ENCODE results near the gene PRDM7.
A peak's percentile ranks its signal among the peaks of the same experiment; 100 is the strongest.
"Not testable (repeated sequence)": the region's sequence is repeated elsewhere in the genome, so short reads cannot be mapped to it uniquely, and the experiment has no call there.

Gene PRDM7

GRCh38 chr16:90077240-90077756, at the start of gene PRDM7:
PRDM7 (minus strand) TSS chr16:90077331; CDS start chr16:90075910, 1,421 bp downstream.
- POLR2A ChIA-PET, result interaction anchor here (1.1 kb wide), 1 partner anchor 32 kb away, joined by 3 read pairs; no protein-coding TSS in a partner anchor
- peak; percentile 99 for DNase-seq (ENCODE audit: extremely low spot score)
- CTCF ChIA-PET, result interaction anchor here (1.7 kb wide), 1 partner anchor 12 kb away, joined by 3 read pairs; no protein-coding TSS in a partner anchor
- no peak for TF ChIP-seq FOXK2 (IDR thresholded peaks at IDR 0.05)
- peak; percentile 87 for TF ChIP-seq ARNT (IDR thresholded peaks at IDR 0.05)
- TF ChIP-seq L3MBTL2 (conservative IDR thresholded peaks at IDR 0.05), result peak; percentile 58
- peak; percentile 63 for TF ChIP-seq SP1 (IDR thresholded peaks at IDR 0.05)
- peak; percentile 99 for TF ChIP-seq PKNOX1 (IDR thresholded peaks at IDR 0.05)

GRCh38 chr16:90121846-90122245, 44.7 kb upstream of the PRDM7 start:
- DNase-seq (ENCODE audit: extremely low spot score); POLR2A ChIA-PET; CTCF ChIA-PET: not testable (repeated sequence)

- POLR2A ChIA-PET; DNase-seq (ENCODE audit: extremely low spot score); CTCF ChIA-PET: not testable (repeated sequence)
These were observed 30.5 kb upstream of the PRDM7 start for GRCh38 chr16:90107617-90108016.

GRCh38 chr16:90107060-90107459, 29.9 kb upstream of the PRDM7 start:
- DNase-seq (ENCODE audit: extremely low spot score); CTCF ChIA-PET; POLR2A ChIA-PET: not testable (repeated sequence)

- CTCF ChIA-PET; DNase-seq (ENCODE audit: extremely low spot score); POLR2A ChIA-PET: not testable (repeated sequence)
These were observed 29.1 kb upstream of the PRDM7 start for GRCh38 chr16:90106271-90106670.

- CTCF ChIA-PET; DNase-seq (ENCODE audit: extremely low spot score); POLR2A ChIA-PET: not testable (repeated sequence)
These were observed 27.6 kb upstream of the PRDM7 start for GRCh38 chr16:90104725-90105124.

GRCh38 chr16:90102086-90102884, 25.2 kb upstream of the PRDM7 start:
- DNase-seq (ENCODE audit: extremely low spot score); POLR2A ChIA-PET: not testable (repeated sequence)
- CTCF ChIA-PET, result interaction anchor here (0.6 kb wide), 1 partner anchor 461 kb away, joined by 3 read pairs; no protein-coding TSS in a partner anchor

GRCh38 chr16:90101332-90101731, 24.2 kb upstream of the PRDM7 start:
- CTCF ChIA-PET; DNase-seq (ENCODE audit: extremely low spot score): not testable (repeated sequence)

GRCh38 chr16:90100790-90101189, 23.7 kb upstream of the PRDM7 start:
- DNase-seq (ENCODE audit: extremely low spot score); CTCF ChIA-PET; POLR2A ChIA-PET: not testable (repeated sequence)

More at GRCh38 chr16:90101332-90101731, 24.2 kb upstream of the PRDM7 start:
- POLR2A ChIA-PET, result not testable (repeated sequence)

- CTCF ChIA-PET; POLR2A ChIA-PET; DNase-seq (ENCODE audit: extremely low spot score): not testable (repeated sequence)
These were observed 23.1 kb upstream of the PRDM7 start for GRCh38 chr16:90100229-90100628.

- POLR2A ChIA-PET; CTCF ChIA-PET; DNase-seq (ENCODE audit: extremely low spot score): not testable (repeated sequence)
These were observed 21.8 kb upstream of the PRDM7 start for GRCh38 chr16:90098936-90099335.

- CTCF ChIA-PET; DNase-seq (ENCODE audit: extremely low spot score); POLR2A ChIA-PET: not testable (repeated sequence)
These were observed 20.0 kb upstream of the PRDM7 start for GRCh38 chr16:90097010-90097684.

GRCh38 chr16:90094791-90095190, 17.7 kb upstream of the PRDM7 start:
- POLR2A ChIA-PET; CTCF ChIA-PET; DNase-seq (ENCODE audit: extremely low spot score): not testable (repeated sequence)

GRCh38 chr16:90094296-90094695, 17.2 kb upstream of the PRDM7 start:
- CTCF ChIA-PET; POLR2A ChIA-PET; DNase-seq (ENCODE audit: extremely low spot score): not testable (repeated sequence)

- CTCF ChIA-PET, result interaction anchor here (2.4 kb wide), 1 partner anchor 12 kb away, joined by 6 read pairs; no protein-coding TSS in a partner anchor
- POLR2A ChIA-PET; DNase-seq (ENCODE audit: extremely low spot score): not testable (repeated sequence)
These were observed 16.7 kb upstream of the PRDM7 start for GRCh38 chr16:90093799-90094198.

- CTCF ChIA-PET, result interaction anchor here (2.4 kb wide), 1 partner anchor 10 kb away, joined by 6 read pairs; no protein-coding TSS in a partner anchor
- DNase-seq (ENCODE audit: extremely low spot score); POLR2A ChIA-PET: not testable (repeated sequence)
These were observed 15.7 kb upstream of the PRDM7 start for GRCh38 chr16:90092781-90093180.
